Heart right ventricle (tissue), 16 donors: ENCODE results near the gene WWOX. TPM values are rescaled to one million over a fixed set of nuclear protein-coding genes. Genes with fewer than 3 reads are reported as not detected.

Experiments
- ATAC-seq, 8 donors: fragments of 200-7000 bp; cut with Tn5 transposase; one replicate each; pipeline ENCODE4 v1.9.1; 2020; ENCODE audit warnings: mild to moderate bottlenecking in 8 of 8, moderate library complexity in 8 of 8, moderate number of reproducible peaks in 1 of 8
- DNase-seq, 2 donors: peaks; one replicate each; pipeline ENCODE4 v3.0.0-alpha.2; 2020
- H3K27ac ChIP-seq, 10 donors: fragments of 200-600 bp; sonication (generic) in 2 of 10; one replicate each; pipeline versions ENCODE4 v1.5.0 to v1.8.0; 2020 to 2022; ENCODE audit warnings: mild to moderate bottlenecking in 3 of 10
- H3K27me3 ChIP-seq, 7 donors: fragments of 200-600 bp; one replicate each; pipeline ENCODE4 v1.8.0; 2021 to 2022; ENCODE audit warnings: mild to moderate bottlenecking in 2 of 7
- H3K36me3 ChIP-seq, 9 donors: fragments of 200-600 bp; sonication (generic) in 1 of 9; one replicate each; pipeline versions ENCODE4 v1.5.0 to v1.8.0; 2020 to 2022; ENCODE audit warnings: mild to moderate bottlenecking in 2 of 9
- H3K4me1 ChIP-seq, 9 donors: fragments of 200-600 bp; sonication (generic) in 1 of 9; one replicate each; pipeline versions ENCODE4 v1.5.0 to v1.8.0; 2020 to 2022; ENCODE audit warnings: mild to moderate bottlenecking in 4 of 9
- H3K4me3 ChIP-seq, 10 donors: fragments of 200-600 bp; sonication (generic) in 2 of 10; one replicate each; pipeline versions ENCODE4 v1.5.0 to v1.8.0; 2020 to 2022; ENCODE audit warnings: mild to moderate bottlenecking in 7 of 10, moderate library complexity in 2 of 10
- H3K9me3 ChIP-seq, 11 donors: fragments of 200-600 bp in 10 of 11; sonication (generic) in 2 of 11; one replicate each; pipeline versions ENCODE4 v1.5.0 to v1.8.0; 2013 to 2022; ENCODE audit warnings: mild to moderate bottlenecking in 2 of 11, control low read depth in 1 of 11, moderate library complexity in 1 of 11
- CTCF ChIP-seq, 9 donors: fragments of 200-600 bp; sonication (generic) in 2 of 9; IDR thresholded peaks; one replicate each; pipeline versions ENCODE4 v1.5.0 to v1.8.0; 2021 to 2022; ENCODE audit warnings: antibody characterized with exemption in 9 of 9, mild to moderate bottlenecking in 5 of 9, moderate library complexity in 1 of 9
- WGBS, 2 donors: extraction: QIAGEN DNeasy Blood & Tissue Kit; methylation state at CpG; one replicate each; pipeline ENCODE4 v1.1.7; 2013; ENCODE audit warnings: inconsistent platforms in 1 of 2; 5-methylcytosine and 5-hydroxymethylcytosine counted together
- intact Hi-C, 10 donors: fragments of 100-400 bp; cut with DNase I; formaldehyde crosslinking; loops; one replicate each; pipeline versions ENCODE4 v1.11.1 to v1.14.2; 2022
- polyA plus RNA-seq, 2 donors: library from polyadenylated mRNA; stranded (reverse); fragments of 200-250 nt; gene quantifications; one replicate each; pipeline ENCODE4 v1.2.3, GENCODE V29; 2013
- total RNA-seq, 10 donors: library from RNA; stranded (reverse); fragmentation: NEBNext Ultra II Directional in 3 of 10; extraction: Animal tissue kit (Norgen Biotek cat#: 25700) in 3 of 10; gene quantifications; one replicate each; pipeline versions ENCODE4 v1.2.1 to v1.2.4, GENCODE V29; 2021 to 2023
- donor health status: Arrhythmogenic right ventricular cardiomyopathy.
- donor health status: ischemic (EF 13 %, LVEDD 7.1; RV severe dilation, severe dysfunction).
- donor health status: healthy with polysubstance abuse.
- donor health status: DM: no; HTN: yes; CAD: no.
- donor health status: DM: no; HTN: no; CAD: no.
- donor health status: ischemic (EF 25% LVEDD 6.9; RV normal size, moderate dysfunction).
- donor health status: ischemic (EF 25% LVEDD 5.7; RV mildly dilated, moderate dysfunction).
- donor health status: healthy.
- donor health status: DM: yes; HTN: yes; CAD: no.
- donor health status: Ischemic cardiomyopathy.
- donor health status: ischemic (EF 35%, LVEDD 5.7; RV mildly dilated, moderate dysfunction).
- donor health status: nonischemic (EF 11% LVEDD 7.7; RV severe dilation, severe dysfunction).
- donor health status: DM: yes; HTN: yes; CAD: no.
- donor health status: PGD.
- donor health status: ischemic (EF 29% LVEDD 5.4; RV normal size, mild dysfunction).
- donor health status: nonischemic (EF 23%, LVEDD 6.1; RV moderate dilation, normal function).

WWOX gene
- total and polyA plus RNA-seq, 12 donors: 4.9 to 15.0 (median 9.9) TPM

- whole genome bisulfite sequencing, 2 donors: 81 to 86% methylated on average over 7 of the region's 7 CpGs
- intact Hi-C loops: no loop called here
Measured at GRCh38 chr16:78211020-78211599, 111.7 kb downstream of the WWOX start.

GRCh38 chr16:78211946-78212345 is 112.5 kb downstream of the WWOX start:
- Histone ChIP-seq H3K4me1 (no peaks in the 10 kb centered on the region), H3K27ac (no peak overlapping the region), H3K9me3 (no peaks in the 10 kb centered on the region), H3K36me3 (no peaks in the 10 kb centered on the region), H3K4me3 (no peak overlapping the region), H3K27me3 (no peaks in the 10 kb centered on the region)
- WGBS, 2 donors: 99 to 100% methylated on average over 2 of the region's 2 CpGs
- no peak for DNase-seq
- intact Hi-C loops: no loop called here
- TF ChIP-seq CTCF (IDR thresholded peaks at IDR 0.05): no peak
- ATAC-seq: no peak

More at GRCh38 chr16:78211020-78211599, 111.7 kb downstream of the WWOX start:
- ATAC-seq (no peak), DNase-seq (no peak)
- Histone ChIP-seq H3K4me3 (no peak overlapping the region), H3K36me3 (no peaks in the 10 kb centered on the region), H3K9me3 (no peaks in the 10 kb centered on the region), H3K27me3 (no peaks in the 10 kb centered on the region), H3K27ac (no peak overlapping the region), H3K4me1 (no peaks in the 10 kb centered on the region)
- TF ChIP-seq CTCF (IDR thresholded peaks at IDR 0.05): no peak

GRCh38 chr16:78212674-78213073 is 113.2 kb downstream of the WWOX start:
- TF ChIP-seq CTCF (IDR thresholded peaks at IDR 0.05): no peak
- DNase-seq: no peak
- no peak for ATAC-seq
- Histone ChIP-seq H3K9me3 (no peaks in the 10 kb centered on the region), H3K4me3 (no peak overlapping the region), H3K36me3 (no peaks in the 10 kb centered on the region), H3K27ac (no peak overlapping the region), H3K4me1 (no peaks in the 10 kb centered on the region), H3K27me3 (no peaks in the 10 kb centered on the region)
- 97% methylated on average over 7 of the region's 7 CpGs for WGBS, 2 donors
- intact Hi-C loops: no loop called here

GRCh38 chr16:78213751-78214150 is 114.3 kb downstream of the WWOX start:
- Histone ChIP-seq H3K36me3 (no peaks in the 10 kb centered on the region), H3K4me3 (no peak overlapping the region), H3K27me3 (no peaks in the 10 kb centered on the region), H3K4me1 (no peaks in the 10 kb centered on the region), H3K9me3 (no peaks in the 10 kb centered on the region), H3K27ac (no peak overlapping the region)
- intact Hi-C loops: no loop called here
- DNase-seq (no peak), ATAC-seq (no peak)
- 93 to 97% methylated on average over 7 of the region's 7 CpGs for WGBS, 2 donors
- no peak for TF ChIP-seq CTCF (IDR thresholded peaks at IDR 0.05)
